GM15510 (cell line): ENCODE data around the gene RNPS1.

Experiments used
- POLR2A ChIP-seq: IDR thresholded peaks from 3 replicates; pipeline ENCODE4 v1.6.1; 2011; ENCODE audit warnings: borderline replicate concordance; ENCODE audit not compliant: insufficient read length; ENCODE audit errors: extremely low read depth

Gene RNPS1

GRCh38 chr16:2285731-2286191 lies 17.8 kb upstream of the RNPS1 start:
- TF ChIP-seq POLR2A = no peak

GRCh38 chr16:2284797-2285576 lies 17.1 kb upstream of the RNPS1 start:
- TF ChIP-seq POLR2A = no peak

GRCh38 chr16:2284001-2284770 lies 16.3 kb upstream of the RNPS1 start:
- no peak for TF ChIP-seq POLR2A

GRCh38 chr16:2282866-2283555 lies 15.1 kb upstream of the RNPS1 start:
- TF ChIP-seq POLR2A = no peak

- TF ChIP-seq POLR2A = no peak
Observed at GRCh38 chr16:2282262-2282661, 14.3 kb upstream of the RNPS1 start.

GRCh38 chr16:2280981-2281542 lies 13.1 kb upstream of the RNPS1 start:
- TF ChIP-seq POLR2A = no peak

- TF ChIP-seq POLR2A = no peak
Observed at GRCh38 chr16:2280461-2280860, 12.5 kb upstream of the RNPS1 start.

- no peak for TF ChIP-seq POLR2A
Observed at GRCh38 chr16:2278956-2279800, 11.3 kb upstream of the RNPS1 start.

GRCh38 chr16:2278272-2278608 lies 10.3 kb upstream of the RNPS1 start:
- no peak for TF ChIP-seq POLR2A

GRCh38 chr16:2277466-2278271 lies 9.7 kb upstream of the RNPS1 start:
- TF ChIP-seq POLR2A = no peak

- TF ChIP-seq POLR2A = no peak
Observed at GRCh38 chr16:2276368-2277195, 8.7 kb upstream of the RNPS1 start.
